OCI-LY3 (cell line): ENCODE results near the gene LAMC2.

Experiments
- CTCF ChIP-seq: fragments of 200-600, 300-600 bp; sonication (generic); IDR thresholded peaks from 2 replicates; pipeline ENCODE4 v1.5.1; 2014; ENCODE audit warnings: antibody characterized with exemption, low read length, low read depth
- EZH2phosphoT487 ChIP-seq: fragments of 200-600 bp; shearing (Covaris generic); IDR thresholded peaks from 2 replicates; pipeline ENCODE4 v1.6.1; 2018; ENCODE audit warnings: antibody characterized with exemption, mixed run types, low read depth

DNA sequence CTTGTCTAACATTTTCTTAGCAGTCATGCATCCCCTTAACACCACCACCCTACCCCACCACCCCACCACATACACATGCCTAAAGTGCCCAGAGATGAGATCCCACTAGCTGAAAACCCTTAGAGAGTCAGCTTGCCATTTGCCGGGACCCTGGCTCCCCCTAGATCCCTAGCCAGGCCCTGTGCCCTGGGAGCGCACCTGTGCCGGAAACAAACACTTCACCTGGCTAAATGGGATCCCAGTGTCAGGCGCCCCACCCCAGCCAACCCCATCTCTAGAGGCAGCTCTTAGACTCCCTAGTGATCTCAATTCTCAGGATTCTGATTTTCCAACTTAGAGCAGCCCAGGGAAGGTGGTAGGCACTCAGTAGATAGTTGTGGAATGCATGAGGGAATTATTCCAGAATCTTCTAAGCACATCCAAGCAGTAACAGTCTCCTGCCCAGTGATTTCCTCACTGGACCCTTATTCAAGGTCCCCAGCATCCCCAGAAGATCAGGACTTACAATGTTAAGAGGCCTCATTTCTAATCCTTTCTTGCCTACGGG lies 105.2 kb downstream of the LAMC2 start:
- TF ChIP-seq CTCF (no peak), EZH2phosphoT487 (no peak)
